Renal pelvis (tissue), 4 donors: ENCODE measurements around the gene IGFN1. TPM values are rescaled to one million over a fixed set of nuclear protein-coding genes. Genes with fewer than 3 reads are reported as not detected.
"Not testable (repeated sequence)": the region's sequence is repeated elsewhere in the genome, so short reads cannot be mapped to it uniquely, and the experiment has no call there.

Experiments used
- DNase-seq: peaks from one replicate; pipeline ENCODE4 v3.0.0-alpha.2; 2013
- polyA plus RNA-seq, 3 donors: library from polyadenylated mRNA; unstranded; fragments of 120-200 nt; gene quantifications; one replicate each; pipeline ENCODE4 v1.2.1, GENCODE V29; 2013; ENCODE audit not compliant: insufficient read length in 3 of 3

Gene IGFN1
- polyA plus RNA-seq, 3 donors, result 0.74 to 1.1 (median 0.78) TPM

DNA sequence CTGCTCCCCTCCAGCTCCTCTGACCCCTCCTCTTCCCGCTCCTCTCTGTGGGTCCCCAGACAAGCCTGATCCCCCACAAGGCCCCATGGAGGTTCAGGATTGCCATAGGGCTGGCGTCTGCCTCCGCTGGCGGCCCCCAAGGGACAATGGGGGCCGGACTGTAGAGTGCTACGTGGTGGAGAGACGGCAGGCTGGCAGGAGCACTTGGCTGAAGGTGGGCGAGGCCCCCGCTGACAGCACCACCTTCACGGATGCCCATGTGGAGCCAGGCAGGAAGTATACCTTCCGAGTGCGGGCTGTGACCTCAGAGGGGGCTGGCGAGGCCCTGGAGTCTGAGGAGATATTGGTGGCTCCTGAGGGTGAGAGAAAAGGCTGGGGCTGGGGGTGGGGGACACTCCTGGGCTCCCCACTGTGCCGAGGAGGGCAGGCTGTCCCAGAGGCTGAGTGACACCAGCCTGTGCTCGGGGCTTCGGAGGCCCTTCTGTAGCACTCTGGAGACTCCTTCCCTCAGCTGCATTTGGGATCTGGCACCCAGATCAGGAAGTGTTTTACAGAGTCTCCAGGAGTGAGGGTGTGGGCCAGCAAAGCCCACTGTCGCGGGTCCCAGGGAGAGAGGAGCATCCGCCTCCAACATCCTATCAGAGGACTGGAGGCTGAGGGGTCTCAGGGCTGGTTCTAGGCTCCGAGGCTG lies 25.9 kb downstream of the IGFN1 start:
- no peak for DNase-seq

- no peak for DNase-seq
Measured at GRCh38 chr1:201217146-201217545, 26.5 kb downstream of the IGFN1 start.

DNA sequence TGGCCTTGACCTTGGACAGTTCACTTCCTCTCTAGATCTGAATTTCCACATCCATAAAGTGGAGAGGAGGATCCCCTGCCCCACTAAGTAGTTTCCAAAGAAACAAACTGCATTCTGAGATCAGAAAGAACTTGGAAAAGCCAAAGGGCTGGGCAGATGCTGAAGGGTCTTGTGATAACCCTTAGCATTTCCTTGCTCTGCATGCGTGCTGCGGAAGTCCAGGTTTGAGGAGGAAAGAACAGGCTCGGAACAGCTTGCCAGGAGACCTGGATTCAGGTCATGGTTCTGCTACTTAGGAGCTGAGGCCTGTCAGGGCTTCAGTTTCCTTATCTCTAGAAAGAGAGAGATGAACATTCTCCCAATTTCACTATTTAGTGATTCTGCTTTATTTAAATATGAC lies 27.2 kb downstream of the IGFN1 start:
- no peak for DNase-seq

DNA sequence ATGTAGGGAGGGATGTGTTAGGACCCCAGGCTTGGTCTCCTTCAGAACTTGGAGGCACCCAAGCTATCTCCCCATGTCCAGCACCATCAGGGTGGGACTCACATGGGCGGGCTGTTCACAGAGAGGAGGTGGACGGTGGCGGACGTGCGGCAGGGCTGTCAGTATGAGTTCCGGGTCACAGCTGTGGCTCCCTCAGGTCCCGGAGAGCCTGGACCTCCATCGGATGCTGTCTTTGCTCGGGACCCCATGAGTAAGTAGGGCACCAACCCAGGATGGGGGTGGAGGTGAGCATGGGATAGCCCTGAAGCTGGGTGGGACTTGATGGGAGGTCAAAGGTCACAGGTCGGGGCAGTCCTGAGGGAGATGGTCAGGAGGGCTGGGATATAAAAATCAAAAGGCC lies 27.8 kb downstream of the IGFN1 start:
- no peak for DNase-seq

DNA sequence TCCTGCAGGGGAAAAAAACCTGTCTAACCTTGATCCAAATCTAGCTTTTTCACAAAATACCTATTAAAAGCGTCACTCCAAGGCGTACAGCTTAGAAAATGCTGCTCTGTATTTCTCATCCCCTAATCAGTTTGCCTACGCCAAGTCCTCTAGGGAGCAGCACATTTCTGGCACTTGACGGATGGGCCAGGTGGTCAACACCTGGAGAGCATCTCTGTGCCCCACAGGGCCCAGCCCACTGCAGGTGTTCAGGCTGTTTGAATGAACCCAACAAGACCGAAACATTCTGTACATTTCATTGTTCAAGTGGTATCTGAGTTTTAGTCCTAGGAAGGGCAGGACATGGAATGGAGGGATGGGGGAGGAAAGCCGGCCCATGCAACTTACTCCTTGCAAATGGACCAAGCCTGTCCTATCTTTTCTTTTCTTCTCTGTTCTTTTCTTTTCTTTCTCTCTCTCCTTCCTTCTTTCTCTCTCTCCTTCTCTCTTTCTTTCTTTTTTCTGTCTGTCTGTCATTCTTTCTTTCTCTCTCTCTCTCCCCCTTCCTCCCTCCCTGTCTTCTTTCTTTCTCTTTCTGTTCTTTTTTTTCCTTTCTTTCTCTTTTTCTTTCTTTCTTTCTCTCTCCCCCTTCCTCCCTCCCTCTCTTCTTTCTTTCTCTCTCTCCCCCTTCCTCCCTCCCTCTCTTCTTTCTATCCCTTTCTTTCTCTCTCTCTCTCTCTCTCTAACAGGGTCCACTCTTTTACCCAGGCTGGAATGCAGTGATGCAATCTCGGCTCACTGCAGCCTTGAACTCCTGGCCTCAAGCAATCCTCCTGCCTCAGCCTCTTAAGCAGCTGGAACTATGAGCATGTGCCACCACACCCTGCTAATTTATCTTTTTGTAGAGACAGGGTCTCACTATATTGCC lies 29.1 kb downstream of the IGFN1 start:
- DNase-seq, result no peak

GRCh38 chr1:201220388-201220715 lies 29.7 kb downstream of the IGFN1 start:
- DNase-seq, result no peak

- DNase-seq, result no peak
Measured at GRCh38 chr1:201221201-201221846, 30.7 kb downstream of the IGFN1 start.

GRCh38 chr1:201222125-201222524 lies 31.5 kb downstream of the IGFN1 start:
- no peak for DNase-seq

DNA sequence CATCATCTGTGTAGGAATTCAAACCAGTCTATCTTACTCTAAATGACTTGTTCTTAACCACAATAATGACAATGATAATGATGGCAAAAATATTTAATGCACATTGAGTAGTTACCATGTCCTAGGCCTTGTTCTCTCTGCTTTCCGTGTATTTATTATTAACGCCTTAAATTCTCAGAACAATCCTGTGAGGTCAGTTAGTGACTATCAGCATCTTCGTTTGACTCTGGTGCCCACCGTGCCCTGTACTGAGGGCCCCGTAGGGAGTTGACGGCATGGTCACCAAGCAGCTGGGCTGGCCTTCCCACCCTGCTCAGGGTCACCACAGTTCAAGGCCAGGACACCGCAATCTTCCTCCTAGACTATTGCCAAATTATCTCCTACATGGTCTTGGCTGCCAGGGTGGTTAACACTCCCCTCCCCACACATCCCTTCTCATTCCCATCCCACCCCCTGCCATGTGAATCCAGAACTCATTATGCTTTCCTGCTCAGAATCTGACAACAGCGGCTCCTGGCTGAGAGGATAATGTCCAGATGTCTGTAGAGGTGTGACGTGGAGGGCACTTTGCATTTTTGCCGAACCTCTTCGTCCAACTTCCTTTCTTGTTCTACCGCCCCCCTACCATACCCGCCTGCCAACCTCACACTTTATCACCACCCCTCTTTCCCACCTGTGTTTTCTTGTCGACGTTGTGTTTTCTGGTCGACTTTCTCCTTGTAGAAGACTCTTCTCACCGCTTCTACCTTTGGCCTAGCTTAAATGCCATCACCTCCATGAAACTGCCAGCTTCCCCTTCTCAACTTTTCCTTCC lies 33.4 kb downstream of the IGFN1 start:
- DNase-seq, result no peak

DNA sequence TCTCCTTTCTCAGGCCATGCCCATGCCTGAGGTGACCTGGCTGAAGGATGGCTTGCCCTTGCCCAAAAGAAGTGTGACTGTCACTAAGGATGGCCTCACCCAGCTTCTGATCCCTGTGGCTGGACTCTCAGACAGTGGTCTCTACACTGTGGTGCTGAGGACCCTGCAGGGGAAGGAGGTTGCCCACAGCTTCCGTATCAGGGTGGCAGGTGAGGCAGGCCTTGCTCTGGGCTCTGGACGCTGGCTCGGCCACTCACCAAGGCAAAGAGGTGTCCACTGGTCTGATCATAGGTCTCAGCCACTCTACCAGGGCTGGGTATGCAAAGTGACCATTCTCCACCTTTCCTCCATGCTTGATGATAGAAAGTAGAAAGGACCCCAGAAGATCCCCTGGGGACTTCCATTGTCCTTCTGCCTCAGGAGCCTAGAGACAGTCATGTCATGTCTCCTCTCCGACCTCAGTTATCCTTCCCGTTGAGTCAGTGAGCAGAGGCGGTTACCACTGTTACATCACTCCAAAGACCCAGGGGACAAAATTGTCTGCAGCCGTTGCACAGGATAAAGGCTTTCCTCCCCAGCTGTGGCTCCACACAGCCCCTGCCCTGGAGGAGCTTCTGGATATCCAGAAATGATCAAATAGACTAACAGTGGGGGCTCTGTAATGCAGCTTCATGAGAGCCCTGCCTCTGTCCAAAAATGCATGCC lies 34.2 kb downstream of the IGFN1 start:
- DNase-seq, result no peak

DNA sequence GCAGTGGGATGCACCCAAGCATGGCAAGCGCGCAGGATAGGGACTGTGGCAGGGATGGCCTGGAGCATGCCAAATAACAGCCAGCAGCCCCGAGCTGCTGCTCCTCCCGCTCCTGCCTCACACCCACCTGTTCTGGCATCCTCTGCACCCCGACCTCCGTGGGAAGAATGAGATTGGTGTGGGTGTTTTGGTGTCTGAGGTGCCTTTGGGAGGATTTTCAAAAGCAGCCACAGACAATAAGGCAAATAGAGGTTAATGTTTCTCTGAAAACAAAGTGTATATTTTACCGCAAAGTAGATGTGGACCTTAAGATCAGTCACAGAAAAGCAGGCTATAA lies 35.5 kb downstream of the IGFN1 start:
- DNase-seq, result no peak

GRCh38 chr1:201226859-201227488 lies 36.4 kb downstream of the IGFN1 start:
- no peak for DNase-seq

DNA sequence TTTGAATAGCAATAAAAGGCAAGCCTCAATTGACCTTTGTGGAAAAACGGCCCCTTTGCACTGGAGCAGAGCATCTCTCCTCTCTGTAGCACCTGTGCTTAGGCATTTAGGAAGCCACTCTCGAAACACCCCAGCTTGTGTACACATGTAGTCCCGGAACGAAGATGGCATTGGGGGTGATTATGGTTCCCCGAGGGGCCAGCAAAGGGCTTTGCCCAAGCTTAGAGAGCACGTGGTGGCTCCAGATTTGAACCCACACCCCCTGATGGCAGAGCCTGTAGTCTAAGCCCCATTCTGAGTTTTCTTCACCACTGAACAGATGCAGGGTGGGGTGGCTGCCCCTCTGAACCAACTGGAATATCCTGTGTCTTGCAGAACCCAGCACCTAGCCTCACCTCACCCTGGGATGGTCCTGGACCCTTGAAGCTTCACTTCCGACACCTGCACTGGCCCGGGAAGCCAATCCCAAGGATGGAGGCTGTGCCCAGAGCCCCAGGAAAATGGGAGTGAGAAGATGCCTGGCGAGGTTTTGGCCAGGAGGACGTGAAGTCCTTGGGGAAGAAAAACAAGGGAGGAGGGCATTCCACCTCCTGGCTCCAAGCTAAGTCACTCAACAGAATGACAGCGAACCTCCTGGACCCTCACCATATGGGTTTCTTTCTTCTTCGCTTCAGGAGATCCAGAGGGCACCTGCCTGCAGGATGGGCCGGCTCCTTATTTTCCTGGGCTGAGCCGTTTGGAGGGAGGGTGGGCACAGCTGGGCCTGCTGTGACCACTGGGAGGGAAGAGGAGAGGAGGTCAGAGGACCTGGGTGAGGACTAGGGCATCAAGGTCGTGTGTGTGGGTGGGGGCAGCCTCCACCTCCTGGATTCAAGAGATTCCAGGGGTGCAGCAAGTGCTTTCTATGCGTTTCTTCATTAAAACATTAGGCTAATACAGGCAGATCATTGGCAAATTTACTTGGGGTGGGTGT lies 37.7 kb downstream of the IGFN1 start:
- no peak for DNase-seq

GRCh38 chr1:201229095-201229494 lies 38.5 kb downstream of the IGFN1 start:
- no peak for DNase-seq

GRCh38 chr1:201229771-201230635 lies 39.4 kb downstream of the IGFN1 start:
- DNase-seq, result no peak

DNA sequence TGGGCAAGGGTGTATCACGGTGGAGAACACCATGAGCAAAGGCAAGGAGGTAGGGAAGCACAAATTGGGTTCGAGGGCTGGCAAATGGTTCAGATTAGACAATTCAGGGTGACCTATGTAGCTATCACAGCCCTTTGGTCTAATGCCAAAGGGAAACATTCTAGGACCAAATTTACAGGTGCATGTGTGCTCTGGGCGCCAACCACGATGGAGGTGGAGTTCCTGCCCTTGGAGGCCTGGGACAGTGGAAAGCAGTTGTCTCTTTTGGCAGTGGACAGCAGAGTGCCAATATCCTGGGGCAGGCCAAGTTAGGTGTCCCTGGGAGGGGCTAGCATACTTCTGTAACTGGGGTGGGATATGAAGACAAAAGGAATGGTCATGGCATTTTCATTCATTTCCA lies 40.1 kb downstream of the IGFN1 start:
- DNase-seq, result no peak

DNA sequence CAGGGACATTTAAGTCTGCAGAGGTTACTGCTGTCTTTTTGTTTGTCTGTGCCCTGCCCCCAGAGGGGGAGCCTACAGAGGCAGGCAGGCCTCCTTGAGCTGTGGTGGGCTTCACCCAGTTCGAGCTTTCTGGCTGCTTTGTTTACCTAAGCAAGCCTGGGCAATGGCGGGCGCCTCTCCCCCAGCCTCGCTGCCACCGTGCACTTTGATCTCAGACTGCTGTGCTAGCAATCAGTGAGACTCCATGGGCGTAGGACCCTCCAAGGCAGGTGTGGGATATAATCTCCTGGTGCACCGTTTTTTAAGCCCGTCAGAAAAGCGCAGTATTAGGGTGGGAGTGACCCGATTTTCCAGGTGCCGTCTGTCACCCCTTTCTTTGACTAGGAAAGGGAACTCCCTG lies 49.0 kb downstream of the IGFN1 start:
- not testable (repeated sequence) for DNase-seq

DNA sequence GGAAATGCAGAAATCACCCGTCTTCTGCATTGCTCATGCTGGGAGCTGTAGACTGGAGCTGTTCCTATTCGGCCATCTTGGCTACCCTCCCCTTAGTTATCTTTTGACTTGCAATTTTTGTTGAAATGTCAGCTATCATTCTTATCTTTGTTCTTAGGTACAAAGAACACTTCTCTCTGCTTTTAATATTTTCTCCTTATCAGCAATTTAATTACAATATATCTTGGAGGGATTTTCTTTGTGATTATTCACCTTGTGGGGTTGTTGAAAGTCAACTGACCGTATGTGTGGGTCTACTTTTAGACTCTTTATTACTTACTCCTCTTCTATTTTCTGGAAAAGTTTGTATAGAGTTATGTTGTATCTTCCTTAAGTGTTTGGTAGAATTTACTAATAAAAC lies 49.5 kb downstream of the IGFN1 start:
- DNase-seq, result no peak

- no peak for DNase-seq
Measured at GRCh38 chr1:201241736-201242135, 51.1 kb downstream of the IGFN1 start.
